WTC11 (cell line): ENCODE data around the gene MAP3K5. TPM values are rescaled to one million over a fixed set of nuclear protein-coding genes. Genes with fewer than 3 reads are reported as not detected.

Experiments used
- ATAC-seq: fragments of 200-7000 bp; cut with Tn5 transposase; 2 replicates; pipeline ENCODE4 v1.10.0; 2021; ENCODE audit warnings: mild to moderate bottlenecking, moderate library complexity
- CTCF ChIA-PET: fragments of 300-600 bp; sonication (Branson Sonifier 250); formaldehyde crosslinking; loops from one replicate; lab custom pipeline; 2021; ENCODE audit warnings: antibody characterized with exemption; lab: Charles Lee
- POLR2A ChIA-PET: fragments of 350-600 bp; sonication (Branson Sonifier 250); formaldehyde crosslinking; loops from one replicate; lab custom pipeline; 2021; ENCODE audit warnings: antibody characterized with exemption; lab: Charles Lee
- DNase-seq: peaks from one replicate; pipeline ENCODE4 v3.0.0; 2021; ENCODE audit warnings: low spot score
- H3K27ac Mint-ChIP-seq: 2 replicates; pipeline ENCODE4 v1.8.0; 2021; ENCODE audit warnings: mixed read lengths
- H3K27me3 Mint-ChIP-seq: 2 replicates; pipeline ENCODE4 v1.8.0; 2021; ENCODE audit warnings: low read depth, mild to moderate bottlenecking, moderate library complexity, mixed read lengths
- H3K36me3 Mint-ChIP-seq: 2 replicates; pipeline ENCODE4 v1.8.0; 2021; ENCODE audit warnings: mixed read lengths
- H3K4me1 Mint-ChIP-seq: 2 replicates; pipeline ENCODE4 v1.8.0; 2022; ENCODE audit warnings: mixed read lengths
- H3K4me3 Mint-ChIP-seq: 2 replicates; pipeline ENCODE4 v1.8.0; 2021; ENCODE audit warnings: mild to moderate bottlenecking, moderate library complexity, mixed read lengths
- H3K9me3 Mint-ChIP-seq: 2 replicates; pipeline ENCODE4 v1.8.0; 2021; ENCODE audit warnings: mixed read lengths
- ARID4B ChIP-seq: sonication (generic); formaldehyde crosslinking; IDR thresholded peaks from 2 replicates; pipeline ENCODE4 v1.8.0; 2023; ENCODE audit warnings: missing genetic modification reagents, mild to moderate bottlenecking, borderline replicate concordance
- CREB1 ChIP-seq: sonication (generic); formaldehyde crosslinking; IDR thresholded peaks from 2 replicates; pipeline ENCODE4 v1.8.0; 2023; ENCODE audit warnings: mild to moderate bottlenecking, missing genetic modification reagents
- E2F4 ChIP-seq: sonication (generic); formaldehyde crosslinking; IDR thresholded peaks from 2 replicates; pipeline ENCODE4 v1.8.1; 2022; ENCODE audit warnings: low read depth, mild to moderate bottlenecking, moderate library complexity, missing genetic modification reagents, borderline replicate concordance
- E2F5 ChIP-seq: sonication (generic); formaldehyde crosslinking; IDR thresholded peaks from 2 replicates; pipeline ENCODE4 v1.8.1; 2022; ENCODE audit warnings: mild to moderate bottlenecking, moderate library complexity, missing genetic modification reagents
- EMX1 ChIP-seq: fragments of 250-450 bp; sonication (Bioruptor Pico); IDR thresholded peaks from 2 replicates; pipeline ENCODE4 v1.8.0; 2021; ENCODE audit warnings: mild to moderate bottlenecking
- ERG ChIP-seq: fragments of 250-450 bp; sonication (Bioruptor Pico); IDR thresholded peaks from 2 replicates; pipeline ENCODE4 v1.8.0; 2021; ENCODE audit warnings: mild to moderate bottlenecking
- GRHL2 ChIP-seq: fragments of 250-450 bp; sonication (Bioruptor Pico); IDR thresholded peaks from 2 replicates; pipeline ENCODE4 v1.8.0; 2022; ENCODE audit warnings: mild to moderate bottlenecking, moderate library complexity; ENCODE audit not compliant: insufficient replicate concordance, severe bottlenecking
- MYBL2 ChIP-seq: sonication (generic); formaldehyde crosslinking; IDR thresholded peaks from 2 replicates; pipeline ENCODE4 v1.8.1; 2023; ENCODE audit warnings: mild to moderate bottlenecking, moderate library complexity, missing genetic modification reagents
- OVOL2 ChIP-seq: fragments of 250-450 bp; sonication (Bioruptor Pico); IDR thresholded peaks from 2 replicates; pipeline ENCODE4 v1.9.0; 2021; ENCODE audit warnings: mild to moderate bottlenecking, borderline replicate concordance
- PREB ChIP-seq: sonication (generic); formaldehyde crosslinking; IDR thresholded peaks from 2 replicates; pipeline ENCODE4 v1.8.1; 2022; ENCODE audit warnings: mild to moderate bottlenecking, missing genetic modification reagents, moderate library complexity, borderline replicate concordance
- RORB ChIP-seq: fragments of 250-450 bp; sonication (Bioruptor Pico); IDR thresholded peaks from 2 replicates; pipeline ENCODE4 v1.9.0; 2021; ENCODE audit warnings: mild to moderate bottlenecking
- TEAD4 ChIP-seq: sonication (generic); formaldehyde crosslinking; IDR thresholded peaks from 2 replicates; pipeline ENCODE4 v1.8.0; 2022; ENCODE audit warnings: mild to moderate bottlenecking, missing genetic modification reagents
- ZNF121 ChIP-seq: sonication (generic); formaldehyde crosslinking; IDR thresholded peaks from 2 replicates; pipeline ENCODE4 v1.8.0; 2023; ENCODE audit warnings: missing genetic modification reagents
- ZNF232 ChIP-seq: sonication (generic); formaldehyde crosslinking; IDR thresholded peaks from 2 replicates; pipeline ENCODE4 v1.8.0; 2022; ENCODE audit warnings: mild to moderate bottlenecking, missing genetic modification reagents
- ZNF263 ChIP-seq: sonication (generic); formaldehyde crosslinking; IDR thresholded peaks from 2 replicates; pipeline ENCODE4 v1.8.1; 2022; ENCODE audit warnings: low read depth, mild to moderate bottlenecking, moderate library complexity, missing genetic modification reagents
- ZNF416 ChIP-seq: fragments of 250-450 bp; sonication (Bioruptor Pico); IDR thresholded peaks from 2 replicates; pipeline ENCODE4 v1.9.0; 2021; ENCODE audit warnings: mild to moderate bottlenecking, inconsistent platforms
- ZNF425 ChIP-seq: fragments of 250-450 bp; sonication (Bioruptor Pico); conservative IDR thresholded peaks from 2 replicates; pipeline ENCODE4 v1.9.0; 2021; ENCODE audit warnings: mild to moderate bottlenecking
- total RNA-seq: library from RNA; stranded (reverse); gene quantifications from 3 replicates; pipeline ENCODE4 v1.2.3, GENCODE V29; 2021

The MAP3K5 gene
- total RNA-seq, 1 experiment from 2014 or later = 1.6 TPM

GRCh38 chr6:136517002-136517401 is 275.3 kb downstream of the MAP3K5 start:
- TF ChIP-seq ERG (CRISPR knock-in tag) = no peak
- no peak for TF ChIP-seq ARID4B (CRISPR knock-in tag)
- no peak for TF ChIP-seq OVOL2 (CRISPR knock-in tag)
- TF ChIP-seq E2F5 (CRISPR knock-in tag) = no peak
- TF ChIP-seq TEAD4 (CRISPR knock-in tag) = no peak
- TF ChIP-seq MYBL2 = no peak
- no peak for TF ChIP-seq ZNF416 (CRISPR knock-in tag)
- TF ChIP-seq RORB (CRISPR knock-in tag) = no peak
- no peak for TF ChIP-seq ZNF263 (CRISPR knock-in tag)
- TF ChIP-seq EMX1 (CRISPR knock-in tag) = no peak
- no peak for TF ChIP-seq PREB (CRISPR knock-in tag)
- TF ChIP-seq GRHL2 (CRISPR knock-in tag) = no peak
- no peak for TF ChIP-seq ZNF232 (CRISPR knock-in tag)
- POLR2A ChIA-PET = no interaction called here
- ATAC-seq = no peak
- Mint-ChIP-seq H3K4me1 (peaks cover 45% of the 10 kb centered on the region), H3K27me3 (no peaks in the 10 kb centered on the region), H3K27ac (no peak overlapping the region), H3K36me3 (peaks cover 21% of the 10 kb centered on the region), H3K4me3 (no peak overlapping the region), H3K9me3 (peaks cover 4% of the 10 kb centered on the region)
- CTCF ChIA-PET = no interaction called here
- DNase-seq = no peak

GRCh38 chr6:136514591-136514990 is 277.7 kb downstream of the MAP3K5 start:
- H3K36me3 Mint-ChIP-seq = peaks cover 21% of the 10 kb centered on the region
- POLR2A ChIA-PET = interaction anchor here (0.7 to 1.1 kb wide), 2 partner anchors 15 to 1292 kb away, joined by 3 to 4 read pairs; no protein-coding TSS in a partner anchor
- H3K9me3 Mint-ChIP-seq = peaks cover 4% of the 10 kb centered on the region
- CTCF ChIA-PET = interaction anchor here (1.5 kb wide), 1 partner anchor 36 kb away, joined by 4 read pairs; the partner anchor contains the start of gene MAP7
- H3K4me1 Mint-ChIP-seq = peaks cover 37% of the 10 kb centered on the region
- TF ChIP-seq ZNF121 (CRISPR knock-in tag) (no peak), ZNF425 (no peak), CREB1 (CRISPR knock-in tag) (no peak), E2F4 (CRISPR knock-in tag) (no peak)
- H3K27ac Mint-ChIP-seq = peak overlapping the region; percentile 25
- ATAC-seq (no peak), DNase-seq (no peak)
- H3K27me3 Mint-ChIP-seq = no peaks in the 10 kb centered on the region
- no peak overlapping the region for H3K4me3 Mint-ChIP-seq
